Measurements from ENCODE around the gene SCUBE2. TPM values are rescaled to one million over a fixed set of nuclear protein-coding genes. Genes with fewer than 3 reads are reported as not detected.

The SCUBE2 gene
- total RNA-seq = 10 to 100 TPM in 2 of 4 donors, 1 to 10 TPM in 2; 4.4 to 17.3 (median 10.3) TPM

- 2 to 7% methylated on average over 5 to 48 of the region's 113 CpGs for WGBS, 2 donors
- no peak for DNase-seq (ENCODE audit: low spot score in 2 of 2)
- intact Hi-C loops (cut with DNase I; ENCODE audit: low total_unique reads) = no loop called here
- TF ChIP-seq CTCF (IDR thresholded peaks at IDR 0.05) = no peak
- no peak for TF ChIP-seq POLR2A (IDR thresholded peaks at IDR 0.05)
- peak within 1 kb of the TSS; percentile 27 for H3K4me3 ChIP-seq (ENCODE audit: low read depth, poor library complexity, severe bottlenecking)
Measured at GRCh38 chr11:9091044-9091922, at the start of gene SCUBE2. Gene SCUBE2 (minus strand): TSS chr11:9091599. CDS start chr11:9091528, 71 bp downstream.

GRCh38 chr11:9141186-9141585, 49.8 kb upstream of the SCUBE2 start:
- TF ChIP-seq POLR2A (IDR thresholded peaks at IDR 0.05) (no peak), CTCF (IDR thresholded peaks at IDR 0.05) (no peak)
- DNase-seq (ENCODE audit: low spot score in 2 of 2) = no peak
- intact Hi-C loops (cut with DNase I; ENCODE audit: low total_unique reads) = no loop called here
- H3K4me3 ChIP-seq (ENCODE audit: low read depth, poor library complexity, severe bottlenecking) = no peak overlapping the region
- WGBS, 2 donors = 85 to 92% methylated on average over 7 of the region's 7 CpGs

GRCh38 chr11:9139628-9140357, 48.4 kb upstream of the SCUBE2 start:
- intact Hi-C loops (cut with DNase I; ENCODE audit: low total_unique reads) = loop anchor here (10.0 kb wide), 1 partner anchor 135 kb away; the partner anchor contains the start of gene NRIP3
- 65 to 76% methylated on average over 7 of the region's 7 CpGs for WGBS, 2 donors

GRCh38 chr11:9138612-9139579, 47.5 kb upstream of the SCUBE2 start:
- no peak overlapping the region for H3K4me3 ChIP-seq (ENCODE audit: low read depth, poor library complexity, severe bottlenecking)
- TF ChIP-seq CTCF (IDR thresholded peaks at IDR 0.05) (no peak), POLR2A (IDR thresholded peaks at IDR 0.05) (no peak)
- peak in 1 of 2 donors; percentile 52 for DNase-seq (ENCODE audit: low spot score in 2 of 2)
- intact Hi-C loops (cut with DNase I; ENCODE audit: low total_unique reads) = loop anchor here (10.0 kb wide), 1 partner anchor 134 kb away; the partner anchor contains the start of gene NRIP3
- WGBS, 2 donors = 43 to 53% methylated on average over 18 of the region's 18 CpGs

More at GRCh38 chr11:9139628-9140357, 48.4 kb upstream of the SCUBE2 start:
- DNase-seq (ENCODE audit: low spot score in 2 of 2) = no peak
- TF ChIP-seq POLR2A (IDR thresholded peaks at IDR 0.05) (no peak), CTCF (IDR thresholded peaks at IDR 0.05) (no peak)
- H3K4me3 ChIP-seq (ENCODE audit: low read depth, poor library complexity, severe bottlenecking) = no peak overlapping the region

- TF ChIP-seq CTCF (IDR thresholded peaks at IDR 0.05) (no peak), POLR2A (IDR thresholded peaks at IDR 0.05) (no peak)
- no peak overlapping the region for H3K4me3 ChIP-seq (ENCODE audit: low read depth, poor library complexity, severe bottlenecking)
- intact Hi-C loops (cut with DNase I; ENCODE audit: low total_unique reads) = loop anchor here (10.0 kb wide), 1 partner anchor 133 kb away; the partner anchor contains the start of gene NRIP3
- 66 to 74% methylated on average over 3 of the region's 3 CpGs for WGBS, 2 donors
- DNase-seq (ENCODE audit: low spot score in 2 of 2) = no peak
Measured at GRCh38 chr11:9138133-9138453, 46.7 kb upstream of the SCUBE2 start.
